Fibroblast of skin of scalp (primary cell): ENCODE results near the gene CIBAR2. TPM values are rescaled to one million over a fixed set of nuclear protein-coding genes. Genes with fewer than 3 reads are reported as not detected.
A peak's percentile ranks its signal among the peaks of the same experiment; 100 is the strongest.

Experiments
- DNase-seq: peaks from one replicate; pipeline ENCODE4 v3.0.0-alpha.2; 2013
- polyA plus RNA-seq, 2 experiments: library from polyadenylated mRNA; unstranded; fragments of 120-200 nt; gene quantifications; one replicate each; pipeline ENCODE4 v1.2.1, GENCODE V29; 2013; ENCODE audit not compliant: insufficient read length in 2 of 2

Gene CIBAR2
- polyA plus RNA-seq (2013, experiment 1 of 2; ENCODE audit: insufficient read length), result not detected
- not detected for polyA plus RNA-seq (2013, experiment 2 of 2; ENCODE audit: insufficient read length)

DNA sequence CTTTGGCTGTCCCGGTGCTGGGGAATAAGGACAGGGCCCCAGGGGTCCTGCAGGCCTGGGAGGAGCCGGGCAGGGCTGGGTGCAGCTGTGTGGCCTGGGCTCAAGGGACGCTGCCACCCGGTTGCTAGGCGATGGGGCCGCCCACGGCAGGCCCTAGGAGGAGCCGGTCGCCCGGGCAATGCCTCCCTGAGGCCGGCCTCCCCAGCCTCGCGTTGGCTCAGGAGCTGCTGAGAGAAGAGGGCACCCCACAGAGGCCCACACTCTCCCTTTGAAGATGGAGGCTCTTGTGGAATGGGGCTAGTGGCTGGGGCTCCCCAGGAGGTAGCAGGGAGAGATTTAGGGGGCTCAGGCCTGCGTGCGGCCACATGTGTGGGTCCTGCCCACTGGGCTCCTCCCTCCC lies at the start of gene CIBAR2:
CIBAR2 (minus strand) TSS at position 109 of the 400 bp plus-strand sequence. CDS start 120 bp downstream, outside the sequence.
- DNase-seq, result no peak

DNA sequence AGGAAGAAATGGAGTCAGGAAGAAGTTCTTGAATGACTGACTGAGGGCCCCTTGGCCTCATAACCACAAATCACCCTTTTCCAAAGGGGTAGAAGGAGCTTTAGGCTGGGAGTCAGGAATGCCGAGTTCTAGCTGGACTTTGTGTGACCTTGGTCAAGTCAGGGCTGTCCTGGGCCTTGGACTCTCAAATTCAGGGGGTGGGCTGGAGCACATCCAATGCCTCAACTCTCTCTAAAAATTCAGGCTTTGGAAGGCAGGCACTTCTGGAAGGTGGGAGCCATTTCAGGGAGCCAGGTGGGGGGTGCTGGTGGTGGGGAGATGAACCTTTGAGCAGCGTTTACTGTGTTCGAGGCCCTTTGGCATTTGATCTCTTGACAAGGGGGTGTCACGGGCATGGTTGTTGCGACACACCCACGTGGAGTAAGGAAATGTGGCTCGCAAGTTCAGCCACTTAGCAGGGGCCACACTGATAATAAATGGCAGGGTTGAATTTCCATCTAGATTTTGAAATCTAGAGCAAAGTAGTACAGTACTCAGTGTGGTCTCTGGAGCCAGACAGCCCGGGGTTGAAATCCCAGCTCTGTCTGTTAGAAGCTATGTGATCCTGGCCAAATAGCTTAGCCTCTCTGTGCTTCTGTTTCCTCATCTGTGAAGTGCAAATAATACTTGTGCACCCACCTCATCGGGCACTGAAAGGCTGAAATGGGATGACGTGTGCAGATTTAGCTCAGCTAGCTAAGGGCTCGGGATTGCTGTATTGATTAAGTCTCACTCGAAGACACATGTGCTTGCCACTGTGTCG lies 47.1 kb upstream of the CIBAR2 start:
- DNase-seq, result no peak

DNA sequence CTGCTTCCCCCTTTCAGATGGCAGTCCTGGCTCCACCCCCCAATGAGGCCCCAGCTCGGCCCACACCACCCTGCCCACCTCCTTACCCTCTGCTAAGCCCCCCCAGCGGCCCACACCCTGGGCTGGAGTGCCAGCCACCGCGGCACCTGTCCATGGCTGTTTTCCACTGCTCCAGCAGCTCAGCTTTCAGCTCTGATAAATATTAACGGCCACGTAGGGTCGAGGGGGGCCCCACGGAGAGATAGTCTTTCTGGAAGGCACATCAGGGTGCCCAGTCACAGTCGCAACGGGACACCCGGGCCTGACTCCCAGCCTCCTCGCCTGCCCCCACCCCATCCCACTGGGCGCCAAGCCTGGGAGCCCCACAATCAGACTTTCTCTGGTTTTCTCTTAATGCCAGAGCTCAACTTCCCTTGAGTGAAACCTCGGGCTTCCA lies 46.5 kb upstream of the CIBAR2 start:
- no peak for DNase-seq

- peak; percentile 47 for DNase-seq
Observed at GRCh38 chr16:85157813-85158742, 45.8 kb upstream of the CIBAR2 start.

DNA sequence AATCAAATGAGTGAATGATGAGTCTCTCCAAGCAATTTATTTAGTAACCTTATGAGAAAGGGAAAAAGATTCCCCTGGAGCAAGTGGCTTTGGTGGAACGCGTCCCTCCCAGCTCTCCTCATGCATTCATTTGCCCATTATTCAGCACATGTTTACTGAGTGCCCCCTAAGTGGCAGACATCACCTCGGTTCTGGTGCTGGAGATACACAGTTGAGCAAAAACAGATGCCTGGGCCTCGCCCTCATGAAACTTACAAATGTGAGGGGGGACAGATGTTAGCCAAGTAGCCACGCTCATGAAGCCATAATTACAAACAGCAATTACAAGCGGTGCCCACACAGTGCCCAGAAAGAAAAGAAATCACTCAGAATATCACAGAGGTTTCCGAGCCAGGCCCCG lies 45.1 kb upstream of the CIBAR2 start:
- DNase-seq, result no peak

DNA sequence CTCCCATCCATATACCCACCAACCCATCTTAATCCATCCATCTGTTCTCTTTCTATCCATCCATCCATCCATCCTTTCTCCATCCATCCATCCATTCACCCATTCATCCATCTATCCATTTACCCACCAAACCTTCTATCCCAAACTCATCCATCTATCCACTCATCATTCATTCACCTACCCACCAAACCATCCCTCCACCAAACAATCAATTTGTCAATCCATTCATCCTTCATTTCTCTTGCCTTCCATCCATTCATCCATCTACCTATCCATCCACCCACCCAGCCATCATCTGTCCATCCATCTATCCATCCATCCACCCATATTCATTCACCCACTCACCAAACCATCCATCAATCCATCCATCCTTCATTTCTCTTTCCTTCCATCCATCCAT lies 44.6 kb upstream of the CIBAR2 start:
- no peak for DNase-seq

GRCh38 chr16:85156440-85156839 lies 44.2 kb upstream of the CIBAR2 start:
- DNase-seq, result no peak

DNA sequence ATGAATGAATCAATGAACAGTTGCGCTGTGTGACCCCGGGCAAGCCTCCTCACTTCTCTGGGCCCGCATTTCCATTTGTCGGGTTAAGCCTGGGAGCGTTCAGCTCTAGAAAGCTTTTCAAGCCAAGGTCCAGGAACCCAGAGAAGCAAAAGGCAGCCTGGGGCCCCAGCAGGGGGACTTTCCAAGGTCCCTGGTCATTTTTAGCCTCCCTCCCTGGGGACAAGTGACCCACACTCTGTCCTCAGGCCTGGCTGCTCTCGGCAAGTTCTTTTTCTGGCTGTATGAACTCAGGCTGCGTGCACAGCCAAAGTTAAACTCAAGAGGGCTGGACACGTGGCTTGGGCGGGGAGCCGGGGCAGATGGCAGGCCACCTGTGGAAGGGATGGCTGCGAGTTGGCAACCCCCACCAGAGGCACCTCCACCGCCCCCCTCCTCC lies 41.4 kb upstream of the CIBAR2 start:
- no peak for DNase-seq

DNA sequence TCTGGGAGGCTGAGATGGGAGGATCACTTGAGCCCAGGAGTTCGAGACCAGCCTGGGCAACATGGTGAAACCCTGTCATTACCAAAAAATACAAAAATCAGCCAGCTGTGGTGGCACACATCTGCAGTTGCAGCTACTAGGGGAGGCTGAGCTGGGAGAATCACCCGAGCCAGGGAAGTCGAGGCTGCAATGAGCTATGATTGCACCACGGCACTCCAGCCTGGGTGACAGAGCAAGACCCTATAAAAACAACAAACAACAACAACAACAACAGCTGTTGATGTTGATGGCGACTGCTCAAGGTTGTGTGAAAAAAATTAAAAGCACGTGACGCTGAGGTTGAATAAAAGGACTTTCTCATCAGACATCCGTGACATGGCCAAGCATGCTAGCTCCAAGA lies 40.8 kb upstream of the CIBAR2 start:
- no peak for DNase-seq

GRCh38 chr16:85152414-85153030 lies 40.2 kb upstream of the CIBAR2 start:
- no peak for DNase-seq

- peak; percentile 88 for DNase-seq
Observed at GRCh38 chr16:85151603-85152413, 39.5 kb upstream of the CIBAR2 start.

DNA sequence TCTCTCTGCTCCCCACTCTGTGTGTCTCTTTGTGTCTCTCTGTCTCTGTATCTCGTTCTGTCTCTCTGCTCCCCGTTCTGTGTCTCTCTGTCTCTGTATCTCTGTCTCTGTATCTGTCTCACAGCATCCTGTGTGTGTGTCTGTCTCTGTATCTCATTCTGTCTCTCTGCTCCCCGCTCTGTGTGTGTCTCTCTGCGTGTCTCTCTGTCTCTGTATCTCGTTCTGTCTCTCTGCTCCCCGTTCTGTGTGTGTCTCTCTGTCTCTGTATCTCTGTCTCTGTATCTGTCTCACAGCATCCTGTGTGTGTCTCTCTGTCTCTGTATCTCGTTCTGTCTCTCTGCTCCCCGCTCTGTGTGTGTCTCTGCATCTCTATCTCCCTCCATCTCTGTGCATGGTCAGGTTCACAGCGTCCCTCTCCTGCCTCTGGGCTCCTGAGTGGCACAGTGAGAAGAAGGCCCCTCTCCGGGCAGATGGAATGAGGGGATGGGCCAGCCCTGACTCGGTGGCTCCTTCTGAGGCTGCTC lies 38.9 kb upstream of the CIBAR2 start:
- DNase-seq, result no peak

- no peak for DNase-seq
Observed at GRCh38 chr16:85150331-85150940, 38.2 kb upstream of the CIBAR2 start.

DNA sequence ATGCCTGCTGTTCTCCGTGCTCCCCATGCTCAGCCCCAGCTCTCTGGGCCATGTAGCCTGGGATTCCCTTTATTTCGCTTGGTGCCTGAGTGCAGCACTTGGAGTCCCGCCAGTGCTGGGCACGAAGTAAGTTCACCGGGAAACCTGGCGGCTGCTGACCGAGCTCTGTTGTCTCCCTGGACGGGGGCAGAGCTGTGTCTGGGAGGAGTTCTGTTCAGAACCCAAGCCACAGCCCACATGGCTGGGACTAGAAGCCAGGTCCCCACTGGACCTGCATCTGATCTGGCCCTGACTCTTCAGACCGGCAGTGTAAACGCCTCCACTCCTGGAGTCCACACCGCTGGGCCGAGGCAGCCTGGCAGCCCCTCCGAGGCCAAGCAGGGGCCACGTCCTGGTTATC lies 37.5 kb upstream of the CIBAR2 start:
- no peak for DNase-seq

DNA sequence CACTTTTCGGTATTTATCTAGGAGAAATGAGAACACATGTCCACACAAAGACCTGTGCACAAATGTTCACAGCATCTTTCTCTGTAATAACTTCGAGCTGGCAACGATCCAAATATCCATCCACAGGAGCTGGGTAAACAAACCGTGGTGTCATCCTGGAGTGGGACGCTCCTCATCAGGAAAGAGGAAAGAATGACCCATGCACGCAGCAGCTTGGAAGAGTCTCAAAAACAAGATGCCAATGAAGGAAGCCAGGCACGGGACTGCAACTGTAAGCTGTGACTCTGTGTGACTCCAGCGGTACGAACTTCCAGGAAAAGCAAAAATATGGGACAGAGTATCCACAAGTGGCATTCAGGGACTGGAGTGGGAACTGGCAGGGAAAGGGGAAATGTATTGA lies 36.7 kb upstream of the CIBAR2 start:
- DNase-seq, result peak; percentile 42

GRCh38 chr16:85146922-85147651 lies 34.8 kb upstream of the CIBAR2 start:
- DNase-seq, result no peak

GRCh38 chr16:85146532-85146797 lies 34.2 kb upstream of the CIBAR2 start:
- DNase-seq, result no peak

DNA sequence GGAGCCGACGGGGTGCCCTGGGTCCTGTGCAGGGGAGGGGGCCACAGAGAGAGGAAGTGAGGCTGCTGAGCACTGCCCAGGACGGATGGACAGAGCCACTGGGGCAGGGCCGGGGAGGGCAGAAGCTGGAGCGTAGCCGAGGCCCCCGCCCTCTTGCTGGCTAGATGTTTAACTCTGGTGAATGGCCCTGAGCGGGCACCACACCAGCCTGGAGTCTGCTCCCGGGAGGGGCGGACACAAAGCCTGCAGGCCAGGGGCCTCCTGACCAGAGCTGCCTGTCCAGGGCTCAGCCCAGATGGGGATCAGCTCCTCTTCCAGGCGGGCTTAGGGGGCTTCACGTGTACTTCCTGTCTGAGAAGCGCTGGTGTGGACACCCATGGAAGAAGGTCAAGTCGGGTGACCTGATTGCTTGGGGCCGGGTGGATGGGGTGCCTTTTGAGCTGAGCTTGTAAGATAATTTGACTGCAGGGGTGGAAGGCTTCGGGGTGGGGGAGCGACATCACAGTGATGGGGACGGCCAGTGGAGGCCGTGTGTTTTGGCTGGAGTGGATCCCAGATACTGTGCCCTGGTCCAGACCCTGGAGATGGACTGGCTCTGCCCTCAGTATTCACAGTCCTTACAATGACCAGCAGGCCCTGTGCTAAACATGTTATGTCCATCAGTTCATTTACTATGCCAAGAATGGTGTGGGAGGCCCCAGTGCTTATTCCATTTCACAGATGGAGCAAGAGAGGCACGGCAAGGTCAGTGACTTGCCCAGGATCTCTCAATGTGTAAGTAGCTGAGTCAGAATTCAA lies 33.7 kb upstream of the CIBAR2 start:
- DNase-seq, result no peak

DNA sequence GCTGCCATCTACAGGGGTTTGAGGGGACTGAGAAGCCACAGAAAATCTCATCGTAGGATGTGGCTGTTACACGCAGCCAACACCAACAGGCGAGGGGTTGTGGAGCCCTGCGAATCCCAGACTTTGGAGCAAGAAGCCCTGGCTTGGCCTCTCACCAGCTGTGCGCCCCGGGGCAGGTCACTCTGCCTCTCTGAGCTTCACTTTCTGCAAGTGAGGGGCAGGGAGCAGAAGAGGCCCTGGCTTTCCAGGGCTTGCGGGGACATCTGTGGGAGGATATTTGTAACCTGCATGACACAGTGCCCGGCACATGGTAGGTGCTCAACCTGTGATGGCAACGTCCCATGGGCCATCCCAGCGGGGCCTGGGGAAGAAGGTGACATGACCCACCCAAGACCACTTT lies 32.9 kb upstream of the CIBAR2 start:
- DNase-seq, result no peak
